MM.1S (cell line): ENCODE data around the gene WDR90.

Experiments
- DNase-seq: peaks from one replicate; pipeline ENCODE4 v3.0.0-alpha.2; 2015
- H2AFZ ChIP-seq: fragments of 300-600 bp; sonication (generic); 2 replicates; pipeline ENCODE4 v1.6.0; 2016; ENCODE audit warnings: antibody characterized with exemption, low read length
- H3F3A ChIP-seq: fragments of 300-600 bp; sonication (generic); 2 replicates; pipeline ENCODE4 v1.6.1; 2016; ENCODE audit warnings: mild to moderate bottlenecking, antibody characterized with exemption, low read length, moderate library complexity, mixed read lengths; ENCODE audit not compliant: insufficient read depth
- H3K27ac ChIP-seq: fragments of 300-600 bp; sonication (generic); 2 replicates; pipeline ENCODE4 v1.5.1; 2016; ENCODE audit warnings: mild to moderate bottlenecking, low read length
- H3K27me3 ChIP-seq: fragments of 300-600 bp; sonication (generic); replicated peaks from 2 replicates; pipeline ENCODE4 v1.6.0; 2016; ENCODE audit warnings: low read length; ENCODE audit not compliant: insufficient read depth
- H3K36me3 ChIP-seq: fragments of 300-600 bp; sonication (generic); replicated peaks from 2 replicates; pipeline ENCODE4 v1.6.1; 2016; ENCODE audit warnings: mild to moderate bottlenecking, low read length, mixed read lengths; ENCODE audit not compliant: insufficient read depth
- H3K4me1 ChIP-seq: fragments of 300-600 bp; sonication (generic); 2 replicates; pipeline ENCODE4 v1.6.1; 2016; ENCODE audit warnings: low read length, mixed read lengths
- H3K4me2 ChIP-seq: fragments of 300-600 bp; sonication (generic); 2 replicates; pipeline ENCODE4 v1.6.0; 2016; ENCODE audit warnings: low read depth, low read length
- H3K4me3 ChIP-seq: fragments of 300-600 bp; sonication (generic); 2 replicates; pipeline ENCODE4 v1.5.1; 2016; ENCODE audit warnings: low read length, mixed read lengths
- H3K79me2 ChIP-seq: fragments of 300-600 bp; sonication (generic); 2 replicates; pipeline ENCODE4 v1.6.1; 2016; ENCODE audit warnings: mixed run types, low read length, mixed read lengths
- H3K9ac ChIP-seq: fragments of 300-600 bp; sonication (generic); 2 replicates; pipeline ENCODE4 v1.6.1; 2016; ENCODE audit warnings: low read length, mixed read lengths
- H3K9me2 ChIP-seq: fragments of 300-600 bp; sonication (generic); replicated peaks from 2 replicates; pipeline ENCODE4 v1.6.1; 2016; ENCODE audit warnings: mild to moderate bottlenecking, low read length, mixed read lengths; ENCODE audit not compliant: insufficient read depth
- H3K9me3 ChIP-seq: fragments of 300-600 bp; sonication (generic); replicated peaks from 2 replicates; pipeline ENCODE4 v1.6.1; 2016; ENCODE audit warnings: mild to moderate bottlenecking, low read length, mixed read lengths; ENCODE audit not compliant: insufficient read depth
- H4K20me1 ChIP-seq: fragments of 300-600 bp; sonication (generic); 2 replicates; pipeline ENCODE4 v1.6.1; 2016; ENCODE audit warnings: mild to moderate bottlenecking, low read length, moderate library complexity, mixed read lengths; ENCODE audit not compliant: insufficient read depth
- CTCF ChIP-seq: fragments of 300-600 bp; sonication (generic); IDR thresholded peaks from 2 replicates; pipeline ENCODE4 v1.5.1; 2016; ENCODE audit warnings: antibody characterized with exemption, low read length, mixed read lengths
- EZH2 ChIP-seq: fragments of 300-600 bp; sonication (generic); optimal IDR thresholded peaks from 2 replicates; pipeline ENCODE3; 2017; ENCODE audit warnings: low read depth, mild to moderate bottlenecking, antibody characterized with exemption, low read length, mixed read lengths
- EZH2phosphoT487 ChIP-seq: fragments of 300-600 bp; sonication (generic); IDR thresholded peaks from 2 replicates; pipeline ENCODE4 v1.6.1; 2018; ENCODE audit warnings: antibody characterized with exemption, low read length

WDR90 gene

GRCh38 chr16:672371-672770 is 23.2 kb downstream of the WDR90 start:
- Histone ChIP-seq H3K27me3 (no peaks in the 10 kb centered on the region), H4K20me1 (no peaks in the 10 kb centered on the region), H3K9ac (no peak overlapping the region), H2AFZ (no peak overlapping the region), H3K79me2 (peaks cover 24% of the 10 kb centered on the region), H3F3A (no peaks in the 10 kb centered on the region), H3K9me2 (no peaks in the 10 kb centered on the region), H3K9me3 (no peaks in the 10 kb centered on the region), H3K4me2 (no peak overlapping the region), H3K4me3 (no peak overlapping the region), H3K36me3 (no peaks in the 10 kb centered on the region; the same call in 1 of the 2 replicates), H3K27ac (no peak overlapping the region), H3K4me1 (peaks cover 9% of the 10 kb centered on the region; the same call in 1 of the 2 replicates)
- DNase-seq: no peak
- TF ChIP-seq EZH2: no peak
- no peak for TF ChIP-seq EZH2phosphoT487
- no peak for TF ChIP-seq CTCF

- H3F3A ChIP-seq: no peaks in the 10 kb centered on the region
- H3K27ac ChIP-seq: no peak overlapping the region
- H3K9me2 ChIP-seq: no peaks in the 10 kb centered on the region
- H3K79me2 ChIP-seq: peaks cover 24% of the 10 kb centered on the region
- H3K4me2 ChIP-seq: no peak overlapping the region
- H2AFZ ChIP-seq: no peak overlapping the region
- H3K4me1 ChIP-seq: 0 out of 2 replicates have a peak, but pooled peaks cover 6% of the 10 kb centered on the region
- H4K20me1 ChIP-seq: no peaks in the 10 kb centered on the region
- DNase-seq: no peak
- no peak overlapping the region for H3K9ac ChIP-seq
- TF ChIP-seq CTCF (no peak), EZH2 (no peak), EZH2phosphoT487 (no peak)
- H3K4me3 ChIP-seq: no peak overlapping the region
- H3K27me3 ChIP-seq: no peaks in the 10 kb centered on the region
- no peaks in the 10 kb centered on the region; the same call in 1 of the 2 replicates for H3K36me3 ChIP-seq
- no peaks in the 10 kb centered on the region for H3K9me3 ChIP-seq
Measured at GRCh38 chr16:672851-673250, 23.7 kb downstream of the WDR90 start.

- no peak for TF ChIP-seq EZH2
- TF ChIP-seq EZH2phosphoT487: no peak
- TF ChIP-seq CTCF: no peak
- Histone ChIP-seq H4K20me1 (no peaks in the 10 kb centered on the region), H3K4me1 (0 out of 2 replicates have a peak, but pooled peaks cover 6% of the 10 kb centered on the region), H3F3A (no peaks in the 10 kb centered on the region), H3K9ac (no peak overlapping the region), H3K79me2 (peaks cover 18% of the 10 kb centered on the region), H3K4me2 (no peak overlapping the region), H2AFZ (no peak overlapping the region), H3K9me3 (no peaks in the 10 kb centered on the region), H3K36me3 (no peaks in the 10 kb centered on the region; the same call in 1 of the 2 replicates), H3K9me2 (no peaks in the 10 kb centered on the region), H3K4me3 (no peak overlapping the region), H3K27ac (no peak overlapping the region), H3K27me3 (no peaks in the 10 kb centered on the region)
- no peak for DNase-seq
Measured at GRCh38 chr16:673399-673991, 24.3 kb downstream of the WDR90 start.
